Epithelial cell of prostate (primary cell): ENCODE results near the gene POLD3.

Experiments used
- DNase-seq: peaks from one replicate; pipeline ENCODE4 v3.0.0-alpha.2; 2011; ENCODE audit warnings: low read depth, low spot score
- H3K27ac ChIP-seq: fragments of 450-650 bp; 2 replicates; pipeline ENCODE4 v1.5.1; 2017; ENCODE audit warnings: mild to moderate bottlenecking

The POLD3 gene

GRCh38 chr11:74592441-74593362 is at the start of gene POLD3:
Gene POLD3 (plus strand): TSS chr11:74592582. CDS start chr11:74592659, 77 bp downstream.
- peak; percentile 20 for DNase-seq
- peak within 1 kb of the TSS; percentile 46 for H3K27ac ChIP-seq

DNA sequence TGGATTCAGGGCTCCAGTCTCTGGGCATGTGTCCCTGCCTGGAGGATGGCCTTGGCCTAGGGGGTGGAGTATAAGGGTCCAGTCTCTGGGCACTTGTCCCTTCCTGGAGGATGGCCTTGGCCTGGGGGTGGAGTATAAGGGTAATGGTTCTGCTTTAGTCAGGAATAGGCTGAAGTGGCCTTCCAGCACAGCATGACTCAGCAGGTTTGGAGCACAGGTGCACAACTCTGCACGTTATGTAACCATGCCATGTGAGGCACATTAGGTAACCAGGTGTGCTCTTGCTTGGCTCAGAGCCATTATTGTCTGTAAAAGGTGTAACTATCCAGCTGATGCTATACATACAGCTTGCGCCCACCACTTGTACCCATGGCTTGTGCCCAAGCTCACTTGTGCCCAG is 48.4 kb upstream of the POLD3 start:
- no peak overlapping the region for H3K27ac ChIP-seq
- peak; percentile 31 for DNase-seq

GRCh38 chr11:74546752-74547151 is 45.6 kb upstream of the POLD3 start:
- no peak overlapping the region for H3K27ac ChIP-seq
- DNase-seq = peak; percentile 100

DNA sequence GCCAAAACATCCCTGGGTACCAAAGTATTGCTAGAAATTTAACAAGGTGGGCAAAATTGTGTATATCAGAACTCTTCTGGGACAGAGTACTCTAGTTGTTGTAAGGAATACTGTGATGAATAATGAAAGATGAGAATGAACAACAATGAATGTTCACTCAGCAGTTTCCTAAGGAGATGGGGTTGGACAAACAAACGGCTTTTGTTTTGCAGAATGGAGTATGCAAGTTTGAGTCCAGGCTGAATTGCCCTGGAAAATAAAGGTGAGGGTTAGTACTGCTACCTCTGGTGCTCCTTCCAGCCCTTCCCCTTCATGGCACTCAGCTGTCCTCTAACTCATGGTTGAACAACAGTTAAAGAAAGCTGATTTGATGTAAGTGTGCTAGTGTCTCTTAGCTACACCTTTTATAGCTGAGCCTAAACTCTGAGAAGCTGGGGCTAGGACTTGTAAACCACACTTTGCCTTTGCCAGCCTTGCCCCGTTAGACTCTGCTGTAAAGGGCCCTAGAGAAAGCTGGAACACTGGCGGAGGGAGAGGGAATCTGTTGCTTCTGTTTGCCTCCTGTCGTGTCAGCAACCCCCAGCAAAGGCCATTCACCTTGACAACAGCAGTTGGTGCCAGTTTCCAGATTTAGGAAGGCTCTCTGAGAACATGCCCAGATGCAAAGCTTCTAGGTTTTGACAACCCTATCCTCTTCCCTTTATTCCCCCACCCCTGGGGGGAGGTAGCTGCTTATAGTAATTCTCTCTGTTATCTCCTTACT is 41.2 kb upstream of the POLD3 start:
- no peak overlapping the region for H3K27ac ChIP-seq

DNA sequence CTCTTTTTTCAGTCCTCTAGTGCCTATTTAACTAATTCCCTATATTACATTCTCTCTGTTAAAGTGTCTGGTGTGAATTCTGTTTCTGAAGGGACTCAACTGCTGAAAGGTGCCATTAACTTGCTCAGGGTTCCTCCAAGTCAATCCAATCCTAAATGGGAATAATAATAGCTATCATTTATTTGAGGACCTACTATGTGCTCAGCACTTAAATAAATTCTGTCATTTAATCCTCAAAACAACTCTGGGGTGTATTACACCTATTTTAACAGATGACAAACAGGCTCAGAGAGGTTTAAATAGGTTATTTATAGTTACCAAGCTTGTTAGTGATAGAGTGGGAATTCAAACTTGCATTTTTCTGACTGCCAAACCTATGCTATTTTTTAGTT is 40.6 kb upstream of the POLD3 start:
- no peak for DNase-seq
- no peak overlapping the region for H3K27ac ChIP-seq

More for the DNA sequence above, 41.2 kb upstream of the POLD3 start:
- no peak for DNase-seq

DNA sequence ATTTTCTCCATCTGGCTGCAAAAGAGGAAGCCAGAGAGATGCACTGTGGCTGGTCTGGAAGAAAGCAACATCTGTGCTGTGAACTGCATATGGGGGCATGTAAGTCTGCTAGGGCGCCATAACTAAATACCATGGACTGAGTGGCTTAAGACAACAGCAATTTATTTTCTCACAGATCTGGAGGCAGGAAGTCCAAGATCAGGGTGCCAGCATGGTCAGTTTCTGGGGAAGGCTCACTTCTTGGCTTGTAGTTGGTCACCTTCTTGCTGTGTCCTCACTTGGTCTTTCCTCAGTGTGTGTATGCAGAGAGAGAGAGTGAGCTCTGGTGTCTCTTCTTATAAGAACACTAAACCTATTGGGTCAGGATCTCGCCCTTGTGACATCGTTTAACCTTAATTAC is 34.9 kb upstream of the POLD3 start:
- no peak for DNase-seq
- H3K27ac ChIP-seq = no peak overlapping the region

GRCh38 chr11:74559110-74559933 is 33.1 kb upstream of the POLD3 start:
- DNase-seq = no peak
- no peak overlapping the region for H3K27ac ChIP-seq

DNA sequence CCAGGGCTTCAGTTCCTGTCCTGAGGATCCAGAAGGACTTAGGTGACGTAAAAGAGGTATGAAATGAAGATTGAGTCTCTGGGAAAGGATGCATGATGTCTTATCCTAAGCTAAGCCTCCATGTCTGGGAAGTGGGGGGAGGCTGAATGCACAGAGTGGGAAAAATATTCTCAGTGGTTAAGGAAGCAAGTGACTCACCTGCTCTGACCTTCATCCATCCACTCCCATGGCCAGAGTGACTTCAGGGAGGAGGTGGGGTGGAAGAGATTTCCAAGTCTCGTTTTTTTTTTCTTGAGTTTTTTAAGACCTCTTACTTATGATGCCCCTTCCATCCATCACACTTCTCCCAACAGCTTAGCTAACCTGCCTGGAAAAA is 32.5 kb upstream of the POLD3 start:
- DNase-seq = no peak
- H3K27ac ChIP-seq = no peak overlapping the region

GRCh38 chr11:74566146-74566960 is 26.0 kb upstream of the POLD3 start:
- H3K27ac ChIP-seq = no peak overlapping the region
- DNase-seq = no peak

GRCh38 chr11:74568028-74568427 is 24.4 kb upstream of the POLD3 start:
- no peak for DNase-seq
- no peak overlapping the region for H3K27ac ChIP-seq

- DNase-seq = no peak
- H3K27ac ChIP-seq = no peak overlapping the region
These were observed 21.9 kb upstream of the POLD3 start for GRCh38 chr11:74570266-74571061.

- no peak overlapping the region for H3K27ac ChIP-seq
- DNase-seq = no peak
These were observed 21.4 kb upstream of the POLD3 start for GRCh38 chr11:74571062-74571399.

GRCh38 chr11:74572349-74572748 is 20.0 kb upstream of the POLD3 start:
- H3K27ac ChIP-seq = no peak overlapping the region
- DNase-seq = no peak

- H3K27ac ChIP-seq = no peak overlapping the region
- DNase-seq = no peak
These were observed 17.8 kb upstream of the POLD3 start for GRCh38 chr11:74574563-74574962.

GRCh38 chr11:74575999-74576398 is 16.4 kb upstream of the POLD3 start:
- H3K27ac ChIP-seq = no peak overlapping the region
- no peak for DNase-seq

- H3K27ac ChIP-seq = no peak overlapping the region
- no peak for DNase-seq
These were observed 15.2 kb upstream of the POLD3 start for GRCh38 chr11:74577181-74577580.

DNA sequence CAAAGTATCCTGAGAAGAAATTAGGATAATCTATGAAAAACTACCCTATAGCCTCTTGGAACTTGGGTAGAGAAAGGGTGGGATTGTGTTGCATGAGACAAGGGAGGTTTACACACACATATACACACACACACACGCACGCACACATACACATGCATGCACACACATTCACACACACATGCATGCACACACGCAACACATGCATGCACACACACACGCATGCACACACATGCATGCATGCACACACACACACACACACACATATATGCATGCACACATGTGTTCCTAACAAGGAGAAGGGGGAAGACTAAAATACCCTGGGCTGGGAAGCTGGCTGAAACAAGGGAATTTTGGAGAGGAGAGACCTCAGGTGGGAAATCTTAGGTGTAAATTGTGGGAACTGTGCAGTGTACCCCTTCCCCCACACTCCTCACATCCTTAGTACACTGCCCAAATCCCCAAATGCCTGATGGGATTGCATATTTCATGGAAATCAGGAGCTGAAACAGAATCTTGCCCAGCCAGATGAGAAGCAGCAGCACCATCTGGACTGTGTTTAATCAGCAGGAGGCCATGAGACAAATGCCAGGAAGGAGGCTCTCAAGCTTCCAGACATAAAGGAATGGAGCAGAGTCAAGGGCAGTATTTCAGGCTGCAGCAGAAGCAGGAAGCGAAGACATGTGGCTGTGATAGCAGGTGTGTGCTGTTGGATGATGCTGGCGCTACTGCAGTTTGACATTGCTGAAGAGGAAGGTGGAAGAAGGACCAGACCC is 14.6 kb upstream of the POLD3 start:
- H3K27ac ChIP-seq = no peak overlapping the region
- DNase-seq = no peak

- no peak overlapping the region for H3K27ac ChIP-seq
- no peak for DNase-seq
These were observed 12.7 kb upstream of the POLD3 start for GRCh38 chr11:74579577-74580270.
